HG03045 (cell line): ENCODE results near the gene ECEL1.
"Not testable (repeated sequence)": the region's sequence is repeated elsewhere in the genome, so short reads cannot be mapped to it uniquely, and the experiment has no call there.

Experiments used
- ATAC-seq: cut with Tn5 transposase; IDR thresholded peaks from one replicate; pipeline ENCODE4 v1.9.1; 2021; ENCODE audit warnings: mild to moderate bottlenecking, moderate library complexity; ENCODE audit not compliant: unreplicated experiment

The ECEL1 gene

GRCh38 chr2:232444409-232445148 is 43.1 kb downstream of the ECEL1 start:
- no peak for ATAC-seq

GRCh38 chr2:232443669-232444408 is 43.8 kb downstream of the ECEL1 start:
- not testable (repeated sequence) for ATAC-seq

DNA sequence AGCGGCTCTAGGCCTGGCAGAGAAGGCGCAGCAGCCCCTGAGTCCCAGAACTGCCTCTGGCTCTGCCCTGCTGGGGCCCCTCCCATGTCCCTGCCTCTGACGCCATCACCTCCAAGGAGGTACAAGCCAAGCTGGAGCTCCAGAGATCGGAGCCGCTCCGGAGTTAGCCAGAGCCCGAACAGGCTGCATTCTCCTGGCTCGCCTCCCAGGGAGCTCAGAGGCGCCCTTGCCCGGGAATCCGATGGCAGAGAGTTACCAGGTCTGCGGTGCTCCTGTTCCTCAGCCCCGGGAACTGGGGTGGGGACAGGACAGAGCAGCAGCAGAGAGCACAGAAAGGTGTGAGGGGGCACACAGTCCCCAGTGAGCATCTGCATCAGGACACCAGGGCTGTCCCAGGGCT is 44.6 kb downstream of the ECEL1 start:
- ATAC-seq, result not testable (repeated sequence)

- ATAC-seq, result not testable (repeated sequence)
Measured at GRCh38 chr2:232442431-232442830, 45.2 kb downstream of the ECEL1 start.

- not testable (repeated sequence) for ATAC-seq
Measured at GRCh38 chr2:232441922-232442321, 45.7 kb downstream of the ECEL1 start.

GRCh38 chr2:232441147-232441651 is 46.4 kb downstream of the ECEL1 start:
- no peak for ATAC-seq

DNA sequence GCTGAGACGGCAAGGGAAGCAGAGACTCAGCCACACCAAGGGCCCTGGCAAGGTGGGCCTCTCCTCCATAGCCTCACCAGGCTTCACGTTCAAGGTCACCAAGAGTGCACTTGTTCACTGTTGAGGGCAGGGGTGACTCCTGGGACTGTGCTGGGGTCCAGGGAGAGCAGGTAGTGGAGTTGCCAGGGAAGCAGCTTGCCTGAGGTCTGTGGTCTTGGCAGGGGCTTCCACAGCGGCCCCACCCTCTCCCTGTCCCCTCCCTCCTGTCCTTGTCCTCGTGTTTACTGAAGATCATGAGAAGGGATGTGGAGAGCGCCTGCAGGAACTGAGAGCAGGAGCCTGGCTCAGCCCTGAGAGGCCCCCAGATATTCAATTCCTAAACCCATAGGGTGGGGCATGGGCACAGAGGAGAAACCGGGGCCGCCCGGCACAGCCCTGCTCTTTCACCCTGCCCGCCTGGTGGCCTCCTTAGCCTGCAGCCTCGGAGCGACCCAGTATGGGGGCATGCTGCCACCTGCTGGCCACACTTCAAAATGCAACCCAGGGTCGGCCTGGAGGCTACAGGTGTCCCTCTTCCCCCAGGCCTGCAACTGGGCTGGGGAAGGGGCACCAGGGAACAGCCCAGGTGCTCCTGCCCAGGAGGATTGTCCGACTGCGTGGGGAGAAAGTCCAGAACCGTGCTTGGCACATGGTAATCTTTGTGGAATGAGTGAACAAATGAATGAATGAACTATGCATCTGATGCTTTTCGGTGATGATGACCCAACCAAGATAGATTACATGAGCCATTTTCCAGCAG is 47.2 kb downstream of the ECEL1 start:
- peak; percentile 63 for ATAC-seq

GRCh38 chr2:232439758-232440135 is 47.9 kb downstream of the ECEL1 start:
- ATAC-seq, result no peak

- no peak for ATAC-seq
Measured at GRCh38 chr2:232438951-232439757, 48.5 kb downstream of the ECEL1 start.

GRCh38 chr2:232438091-232438490 is 49.5 kb downstream of the ECEL1 start:
- no peak for ATAC-seq

DNA sequence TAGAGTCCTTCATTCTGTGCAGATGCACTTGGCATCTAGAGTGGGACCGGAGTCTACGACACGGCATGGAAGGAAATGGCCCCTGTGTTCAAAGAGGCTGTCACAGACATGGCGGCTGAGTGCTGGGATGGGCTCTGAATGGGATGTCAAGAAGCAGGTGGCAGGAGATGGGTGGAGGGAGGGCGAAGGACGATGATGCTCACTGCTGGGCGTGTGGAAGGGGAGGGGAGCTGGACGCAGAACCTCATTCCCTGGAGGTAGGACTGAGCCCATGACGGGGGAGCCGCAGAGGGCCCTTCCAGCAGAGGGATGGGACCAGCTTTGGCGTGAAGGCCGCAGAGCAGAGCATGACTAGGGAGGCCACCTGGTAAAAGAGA is 50.5 kb downstream of the ECEL1 start:
- ATAC-seq, result no peak

- ATAC-seq, result no peak
Measured at GRCh38 chr2:232436381-232437194, 51.0 kb downstream of the ECEL1 start.

- no peak for ATAC-seq
Measured at GRCh38 chr2:232435805-232436204, 51.8 kb downstream of the ECEL1 start.

- no peak for ATAC-seq
Measured at GRCh38 chr2:232435375-232435648, 52.3 kb downstream of the ECEL1 start.

- no peak for ATAC-seq
Measured at GRCh38 chr2:232434563-232435374, 52.9 kb downstream of the ECEL1 start.

- ATAC-seq, result no peak
Measured at GRCh38 chr2:232434091-232434490, 53.5 kb downstream of the ECEL1 start.

DNA sequence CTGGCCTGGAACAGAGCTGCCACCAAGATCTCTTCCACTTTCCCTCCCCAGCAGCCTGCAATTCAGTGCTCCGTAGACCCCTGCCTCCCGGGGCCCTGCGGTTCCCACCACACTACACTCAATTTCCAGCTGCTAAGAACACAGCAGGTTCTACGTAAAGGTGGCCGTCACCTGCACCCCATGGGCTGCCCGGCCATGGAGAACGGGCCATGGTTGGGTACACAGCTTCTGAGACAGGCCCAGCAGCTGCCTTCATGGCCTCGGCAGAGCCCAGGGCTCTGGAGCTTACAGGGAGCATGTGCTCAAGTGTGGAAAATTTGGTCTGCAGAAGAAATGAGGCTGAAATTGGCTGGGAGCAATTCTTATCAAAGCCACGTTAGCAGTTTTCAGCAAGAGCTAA is 54.0 kb downstream of the ECEL1 start:
- ATAC-seq, result not testable (repeated sequence)

- ATAC-seq, result no peak
Measured at GRCh38 chr2:232432598-232433184, 54.9 kb downstream of the ECEL1 start.
